Lower leg skin (tissue), 3 donors: ENCODE measurements around the gene ATF6.

Source experiments
- POLR2A ChIP-seq, 2 donors: fragments of 450-650 bp; IDR thresholded peaks; one replicate each; pipeline ENCODE4 v1.6.1; 2016 to 2017; ENCODE audit warnings: antibody characterized with exemption in 2 of 2, mild to moderate bottlenecking in 1 of 2, moderate library complexity in 1 of 2
- TF ChIP-seq, protein P1 (sequence below), 3 donors: fragments of 450-650 bp; IDR thresholded peaks; one replicate each; pipeline ENCODE4 v1.5.1; 2016; ENCODE audit warnings: antibody characterized with exemption in 3 of 3, mild to moderate bottlenecking in 3 of 3, moderate library complexity in 2 of 3

DNA sequence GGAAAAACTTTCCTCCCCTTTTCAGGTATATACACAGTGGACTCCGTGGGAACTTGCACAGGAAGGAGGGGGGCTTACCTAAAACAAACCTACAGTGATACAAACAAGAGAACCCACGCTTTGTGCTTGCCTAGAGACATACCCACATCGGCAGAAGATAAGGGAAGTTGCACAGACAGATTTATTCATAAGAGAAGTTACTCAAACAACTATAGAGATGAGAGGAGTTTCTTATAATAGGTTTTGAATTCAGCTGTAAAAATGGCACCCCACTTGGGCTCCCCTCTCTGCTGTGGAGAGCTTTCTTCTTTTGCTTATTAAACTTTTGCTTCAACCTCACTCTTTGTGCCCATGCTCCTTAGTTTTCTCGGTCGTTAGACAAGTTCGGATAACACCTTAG, 18.3 kb upstream of the ATF6 start:
- TF ChIP-seq, protein P1, sequence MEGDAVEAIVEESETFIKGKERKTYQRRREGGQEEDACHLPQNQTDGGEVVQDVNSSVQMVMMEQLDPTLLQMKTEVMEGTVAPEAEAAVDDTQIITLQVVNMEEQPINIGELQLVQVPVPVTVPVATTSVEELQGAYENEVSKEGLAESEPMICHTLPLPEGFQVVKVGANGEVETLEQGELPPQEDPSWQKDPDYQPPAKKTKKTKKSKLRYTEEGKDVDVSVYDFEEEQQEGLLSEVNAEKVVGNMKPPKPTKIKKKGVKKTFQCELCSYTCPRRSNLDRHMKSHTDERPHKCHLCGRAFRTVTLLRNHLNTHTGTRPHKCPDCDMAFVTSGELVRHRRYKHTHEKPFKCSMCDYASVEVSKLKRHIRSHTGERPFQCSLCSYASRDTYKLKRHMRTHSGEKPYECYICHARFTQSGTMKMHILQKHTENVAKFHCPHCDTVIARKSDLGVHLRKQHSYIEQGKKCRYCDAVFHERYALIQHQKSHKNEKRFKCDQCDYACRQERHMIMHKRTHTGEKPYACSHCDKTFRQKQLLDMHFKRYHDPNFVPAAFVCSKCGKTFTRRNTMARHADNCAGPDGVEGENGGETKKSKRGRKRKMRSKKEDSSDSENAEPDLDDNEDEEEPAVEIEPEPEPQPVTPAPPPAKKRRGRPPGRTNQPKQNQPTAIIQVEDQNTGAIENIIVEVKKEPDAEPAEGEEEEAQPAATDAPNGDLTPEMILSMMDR (IDR thresholded peaks at IDR 0.05) = no peak
- no peak for TF ChIP-seq POLR2A (IDR thresholded peaks at IDR 0.05)
